ENCODE measurements around the gene NKPD1.

The NKPD1 gene

GRCh38 chr19:45182758-45183157, 22.0 kb upstream of the NKPD1 start:
- Histone ChIP-seq H3K4me1 (ENCODE audit: control insufficient read depth in 1 of 2, insufficient read depth in 2 of 2, low read length in 2 of 2) (peaks cover 0 to 22% of the 10 kb centered on the region in 2 donors), H3K27me3 (ENCODE audit: low read depth, low read length) (no peaks in the 10 kb centered on the region), H3K27ac (ENCODE audit: low read length) (no peak overlapping the region), H3K9me3 (ENCODE audit: control insufficient read depth in 1 of 2, low read length in 2 of 2) (no peaks in the 10 kb centered on the region), H3K4me3 (ENCODE audit: low read depth in 1 of 2, low read length in 2 of 2) (no peak overlapping the region), H3K36me3 (ENCODE audit: control insufficient read depth in 1 of 2, insufficient read depth in 2 of 2, low read length in 2 of 2) (peaks cover 5 to 7% of the 10 kb centered on the region in 2 donors)

- H3K36me3 ChIP-seq (ENCODE audit: control insufficient read depth in 1 of 2, insufficient read depth in 2 of 2, low read length in 2 of 2): peaks cover 5 to 7% of the 10 kb centered on the region in 2 donors
- H3K27ac ChIP-seq (ENCODE audit: low read length): no peak overlapping the region
- H3K4me3 ChIP-seq (ENCODE audit: low read depth in 1 of 2, low read length in 2 of 2): no peak overlapping the region
- H3K9me3 ChIP-seq (ENCODE audit: control insufficient read depth in 1 of 2, low read length in 2 of 2): no peaks in the 10 kb centered on the region
- H3K4me1 ChIP-seq (ENCODE audit: control insufficient read depth in 1 of 2, insufficient read depth in 2 of 2, low read length in 2 of 2): peaks cover 0 to 30% of the 10 kb centered on the region in 2 donors
- H3K27me3 ChIP-seq (ENCODE audit: low read depth, low read length): no peaks in the 10 kb centered on the region
Measured at GRCh38 chr19:45180936-45181335, 20.2 kb upstream of the NKPD1 start.

- no peaks in the 10 kb centered on the region for H3K27me3 ChIP-seq (ENCODE audit: low read depth, low read length)
- peaks cover 5 to 7% of the 10 kb centered on the region in 2 donors for H3K36me3 ChIP-seq (ENCODE audit: control insufficient read depth in 1 of 2, insufficient read depth in 2 of 2, low read length in 2 of 2)
- H3K9me3 ChIP-seq (ENCODE audit: control insufficient read depth in 1 of 2, low read length in 2 of 2): no peaks in the 10 kb centered on the region
- H3K4me1 ChIP-seq (ENCODE audit: control insufficient read depth in 1 of 2, insufficient read depth in 2 of 2, low read length in 2 of 2): peaks cover 0 to 30% of the 10 kb centered on the region in 2 donors
- peak overlapping the region; percentile 39 to 74 for H3K4me3 ChIP-seq (ENCODE audit: low read depth in 1 of 2, low read length in 2 of 2)
- no peak overlapping the region for H3K27ac ChIP-seq (ENCODE audit: low read length)
Measured at GRCh38 chr19:45179892-45180370, 19.1 kb upstream of the NKPD1 start.

- no peaks in the 10 kb centered on the region for H3K27me3 ChIP-seq (ENCODE audit: low read depth, low read length)
- H3K9me3 ChIP-seq (ENCODE audit: control insufficient read depth in 1 of 2, low read length in 2 of 2): no peaks in the 10 kb centered on the region
- H3K4me1 ChIP-seq (ENCODE audit: control insufficient read depth in 1 of 2, insufficient read depth in 2 of 2, low read length in 2 of 2): peaks cover 0 to 30% of the 10 kb centered on the region in 2 donors
- H3K36me3 ChIP-seq (ENCODE audit: control insufficient read depth in 1 of 2, insufficient read depth in 2 of 2, low read length in 2 of 2): peaks cover 5 to 7% of the 10 kb centered on the region in 2 donors
- H3K4me3 ChIP-seq (ENCODE audit: low read depth in 1 of 2, low read length in 2 of 2): peak overlapping the region; percentile 74 to 82
- H3K27ac ChIP-seq (ENCODE audit: low read length): peak overlapping the region; percentile 79
Measured at GRCh38 chr19:45179072-45179891, 18.5 kb upstream of the NKPD1 start.

GRCh38 chr19:45178262-45179071, 17.7 kb upstream of the NKPD1 start, which contains the start of gene BLOC1S3:
Gene BLOC1S3, plus strand, starts transcription at chr19:45178784. Its CDS starts 513 bp downstream, at chr19:45179297.
- Histone ChIP-seq H3K4me1 (ENCODE audit: control insufficient read depth in 1 of 2, insufficient read depth in 2 of 2, low read length in 2 of 2) (peaks cover 0 to 30% of the 10 kb centered on the region in 2 donors), H3K27ac (ENCODE audit: low read length) (peak within 1 kb of the TSS; percentile 92), H3K36me3 (ENCODE audit: control insufficient read depth in 1 of 2, insufficient read depth in 2 of 2, low read length in 2 of 2) (peaks cover 5 to 7% of the 10 kb centered on the region in 2 donors), H3K27me3 (ENCODE audit: low read depth, low read length) (no peaks in the 10 kb centered on the region), H3K9me3 (ENCODE audit: control insufficient read depth in 1 of 2, low read length in 2 of 2) (no peaks in the 10 kb centered on the region), H3K4me3 (ENCODE audit: low read depth in 1 of 2, low read length in 2 of 2) (peak within 1 kb of the TSS; percentile 78 to 82)

DNA sequence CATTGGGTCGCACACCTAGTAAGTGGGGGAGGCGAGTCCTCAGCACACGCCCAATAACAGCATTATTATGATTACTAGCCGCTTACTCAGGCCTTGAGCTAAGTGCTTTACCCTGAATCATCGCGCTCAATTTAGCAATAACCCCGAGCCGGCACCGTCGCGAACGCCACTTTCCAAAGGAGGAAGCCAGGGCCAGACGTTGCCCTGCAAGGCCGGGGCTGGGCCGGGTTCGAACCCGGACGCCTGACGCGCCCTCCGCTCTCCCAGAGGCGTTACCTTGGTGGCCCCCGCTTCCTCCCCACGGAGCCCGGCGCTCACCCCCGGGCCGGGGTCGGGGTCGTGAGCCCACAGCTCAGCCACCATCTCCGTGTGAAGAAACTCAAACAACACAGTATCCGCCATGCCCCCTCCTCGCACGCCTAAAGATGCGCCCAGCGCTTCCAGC, 17.1 kb upstream of the NKPD1 start, which contains the start of gene TRAPPC6A:
Gene TRAPPC6A (minus strand): TSS at position 421 of the 445 bp plus-strand sequence. CDS start 19 bp downstream, at position 402.
- H3K9me3 ChIP-seq (ENCODE audit: control insufficient read depth in 1 of 2, low read length in 2 of 2): no peaks in the 10 kb centered on the region
- peak within 1 kb of the TSS; percentile 78 to 82 for H3K4me3 ChIP-seq (ENCODE audit: low read depth in 1 of 2, low read length in 2 of 2)
- H3K36me3 ChIP-seq (ENCODE audit: control insufficient read depth in 1 of 2, insufficient read depth in 2 of 2, low read length in 2 of 2): peaks cover 5 to 7% of the 10 kb centered on the region in 2 donors
- H3K27ac ChIP-seq (ENCODE audit: low read length): peak within 1 kb of the TSS; percentile 92
- no peaks in the 10 kb centered on the region for H3K27me3 ChIP-seq (ENCODE audit: low read depth, low read length)
- peaks cover 0 to 30% of the 10 kb centered on the region in 2 donors for H3K4me1 ChIP-seq (ENCODE audit: control insufficient read depth in 1 of 2, insufficient read depth in 2 of 2, low read length in 2 of 2)

GRCh38 chr19:45175515-45176345, 14.9 kb upstream of the NKPD1 start:
- Histone ChIP-seq H3K27ac (ENCODE audit: low read length) (no peak overlapping the region), H3K27me3 (ENCODE audit: low read depth, low read length) (no peaks in the 10 kb centered on the region), H3K4me1 (ENCODE audit: control insufficient read depth in 1 of 2, insufficient read depth in 2 of 2, low read length in 2 of 2) (peaks cover 0 to 19% of the 10 kb centered on the region in 2 donors), H3K4me3 (ENCODE audit: low read depth in 1 of 2, low read length in 2 of 2) (no peak overlapping the region), H3K36me3 (ENCODE audit: control insufficient read depth in 1 of 2, insufficient read depth in 2 of 2, low read length in 2 of 2) (no peaks in the 10 kb centered on the region), H3K9me3 (ENCODE audit: control insufficient read depth in 1 of 2, low read length in 2 of 2) (no peaks in the 10 kb centered on the region)

DNA sequence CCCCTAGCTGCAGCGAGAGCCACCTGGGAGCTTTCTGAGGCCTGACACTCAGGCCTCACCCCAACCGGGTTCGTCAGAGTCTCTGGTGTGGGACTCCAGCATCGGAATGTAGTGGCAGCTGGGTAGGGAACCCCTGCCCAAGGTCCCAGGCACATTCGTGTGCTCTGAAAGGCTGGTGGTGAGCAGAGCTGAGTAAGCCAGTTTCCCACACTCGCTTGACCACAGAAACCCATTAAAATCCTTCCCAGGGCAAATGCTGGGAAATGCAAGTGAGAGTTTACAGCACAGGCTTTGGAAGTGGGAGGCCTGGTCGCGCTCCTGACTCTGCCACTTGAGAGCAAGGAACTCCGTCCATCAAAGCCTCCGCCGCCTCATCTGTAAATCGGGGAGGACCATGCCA, 13.0 kb upstream of the NKPD1 start:
- Histone ChIP-seq H3K4me1 (ENCODE audit: control insufficient read depth in 1 of 2, insufficient read depth in 2 of 2, low read length in 2 of 2) (peaks cover 0 to 8% of the 10 kb centered on the region in 2 donors), H3K9me3 (ENCODE audit: control insufficient read depth in 1 of 2, low read length in 2 of 2) (no peaks in the 10 kb centered on the region), H3K27ac (ENCODE audit: low read length) (no peak overlapping the region), H3K4me3 (ENCODE audit: low read depth in 1 of 2, low read length in 2 of 2) (no peak overlapping the region), H3K27me3 (ENCODE audit: low read depth, low read length) (no peaks in the 10 kb centered on the region), H3K36me3 (ENCODE audit: control insufficient read depth in 1 of 2, insufficient read depth in 2 of 2, low read length in 2 of 2) (no peaks in the 10 kb centered on the region)

DNA sequence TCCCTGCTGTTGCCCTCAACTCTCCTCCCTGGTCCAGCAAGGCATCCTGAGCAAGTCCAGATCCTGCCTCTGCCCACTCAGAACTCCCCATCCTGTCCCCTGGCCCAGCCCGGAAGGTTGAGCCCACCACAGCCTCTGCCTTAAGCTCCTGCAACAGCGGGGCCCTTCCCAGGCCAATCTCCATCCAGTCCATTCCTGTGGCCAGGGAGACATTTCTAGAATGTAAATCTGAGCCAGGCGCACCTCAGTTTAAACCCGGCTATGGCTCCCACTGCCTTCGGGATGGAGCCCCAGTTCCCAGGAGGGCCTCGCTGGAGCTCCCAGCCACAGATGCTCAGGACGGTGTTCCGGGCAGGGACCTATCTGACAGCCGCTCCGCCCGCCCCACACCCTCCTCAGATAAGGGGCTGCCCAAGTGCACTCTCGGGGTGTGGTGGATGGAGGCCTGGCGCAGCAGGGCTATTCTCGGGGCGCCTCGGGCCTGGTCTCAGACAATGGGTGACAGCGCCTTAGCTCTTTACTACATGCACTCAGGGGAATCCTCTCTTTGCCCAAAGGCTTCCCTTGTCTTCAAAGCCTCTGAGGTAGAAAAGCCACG, 11.9 kb upstream of the NKPD1 start:
- Histone ChIP-seq H3K9me3 (ENCODE audit: control insufficient read depth in 1 of 2, low read length in 2 of 2) (no peaks in the 10 kb centered on the region), H3K4me3 (ENCODE audit: low read depth in 1 of 2, low read length in 2 of 2) (no peak overlapping the region), H3K36me3 (ENCODE audit: control insufficient read depth in 1 of 2, insufficient read depth in 2 of 2, low read length in 2 of 2) (no peaks in the 10 kb centered on the region), H3K27me3 (ENCODE audit: low read depth, low read length) (no peaks in the 10 kb centered on the region), H3K4me1 (ENCODE audit: control insufficient read depth in 1 of 2, insufficient read depth in 2 of 2, low read length in 2 of 2) (peaks cover 0 to 8% of the 10 kb centered on the region in 2 donors), H3K27ac (ENCODE audit: low read length) (no peak overlapping the region)

DNA sequence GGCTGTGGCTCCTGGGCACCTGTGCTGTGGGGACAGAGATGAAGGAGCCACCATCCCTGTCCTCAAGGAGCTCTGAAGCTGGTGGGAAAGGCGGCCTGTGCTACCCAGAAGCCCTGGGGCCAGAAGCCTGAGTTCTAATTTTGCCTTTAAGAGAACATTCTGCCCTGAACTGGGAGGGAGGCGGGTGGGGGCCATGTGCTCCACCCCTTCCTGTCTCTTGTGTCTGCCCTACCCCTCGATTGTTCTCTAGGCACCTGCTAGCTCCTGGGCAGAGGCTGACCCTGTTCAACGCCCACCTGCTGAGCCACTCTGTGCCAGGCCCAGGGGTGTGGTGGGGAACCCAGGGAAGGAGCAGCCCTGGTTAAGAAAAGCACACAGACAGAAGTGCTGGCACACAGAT, 11.4 kb upstream of the NKPD1 start:
- Histone ChIP-seq H3K4me3 (ENCODE audit: low read depth in 1 of 2, low read length in 2 of 2) (no peak overlapping the region), H3K9me3 (ENCODE audit: control insufficient read depth in 1 of 2, low read length in 2 of 2) (no peaks in the 10 kb centered on the region), H3K27ac (ENCODE audit: low read length) (no peak overlapping the region), H3K4me1 (ENCODE audit: control insufficient read depth in 1 of 2, insufficient read depth in 2 of 2, low read length in 2 of 2) (peaks cover 0 to 2% of the 10 kb centered on the region in 2 donors), H3K36me3 (ENCODE audit: control insufficient read depth in 1 of 2, insufficient read depth in 2 of 2, low read length in 2 of 2) (no peaks in the 10 kb centered on the region), H3K27me3 (ENCODE audit: low read depth, low read length) (no peaks in the 10 kb centered on the region)

Measured in muscle layer of duodenum (tissue), 2 donors.